Urinary bladder (tissue), 4 donors: ENCODE measurements around the gene LPP. TPM values are rescaled to one million over a fixed set of nuclear protein-coding genes. Genes with fewer than 3 reads are reported as not detected.

ENCODE experiments used
- DNase-seq: peaks from one replicate; pipeline ENCODE4 v3.0.0-alpha.2; 2015; ENCODE audit errors: extremely low spot score
- H3K27ac ChIP-seq: one replicate; pipeline ENCODE4 v1.5.1; 2013; ENCODE audit warnings: low read depth, mild to moderate bottlenecking, moderate library complexity
- H3K36me3 ChIP-seq: one replicate; pipeline ENCODE4 v1.6.1; 2013; ENCODE audit warnings: mild to moderate bottlenecking, moderate library complexity; ENCODE audit not compliant: insufficient read depth
- H3K4me1 ChIP-seq: one replicate; pipeline ENCODE4 v1.6.1; 2013; ENCODE audit warnings: mild to moderate bottlenecking, moderate library complexity; ENCODE audit not compliant: insufficient read depth
- H3K4me3 ChIP-seq: one replicate; pipeline ENCODE4 v1.5.1; 2013; ENCODE audit warnings: low read depth, low read length
- whole genome bisulfite sequencing: extraction: QIAGEN DNeasy Blood & Tissue Kit; methylation state at CpG from one replicate; pipeline ENCODE4 v1.1.7; 2013; 5-methylcytosine and 5-hydroxymethylcytosine counted together
- polyA plus RNA-seq: library from polyadenylated mRNA; stranded (reverse); fragments of 200-250 nt; gene quantifications from one replicate; pipeline ENCODE4 v1.2.3, GENCODE V29; 2013
- total RNA-seq: library from RNA; depleted of rRNA; stranded (reverse); fragments of >200 nt; gene quantifications from one replicate; pipeline ENCODE4 v1.2.3, GENCODE V29; 2014
- donor health status: healthy with polysubstance abuse.
- donor health status: healthy.

Gene LPP
- total and polyA plus RNA-seq, 2 donors = 133 to 705 TPM

GRCh38 chr3:188658606-188659005, 504.6 kb downstream of the LPP start:
- 40% methylated on average over 1 of the region's 1 CpG for WGBS
- Histone ChIP-seq H3K36me3 (no peaks in the 10 kb centered on the region), H3K4me3 (no peak overlapping the region), H3K27ac (no peak overlapping the region), H3K4me1 (no peaks in the 10 kb centered on the region)
- no peak for DNase-seq

GRCh38 chr3:188659449-188660090, 505.6 kb downstream of the LPP start:
- WGBS = 54% methylated on average over 5 of the region's 5 CpGs
- Histone ChIP-seq H3K36me3 (no peaks in the 10 kb centered on the region), H3K27ac (no peak overlapping the region), H3K4me1 (no peaks in the 10 kb centered on the region), H3K4me3 (no peak overlapping the region)
- no peak for DNase-seq

GRCh38 chr3:188660415-188660814, 506.5 kb downstream of the LPP start:
- no peak for DNase-seq
- Histone ChIP-seq H3K27ac (no peak overlapping the region), H3K4me3 (no peak overlapping the region), H3K4me1 (no peaks in the 10 kb centered on the region), H3K36me3 (no peaks in the 10 kb centered on the region)
- WGBS = 93% methylated on average over 1 of the region's 1 CpG

GRCh38 chr3:188661806-188662205, 507.8 kb downstream of the LPP start:
- no peak for DNase-seq
- no peaks in the 10 kb centered on the region for H3K4me1 ChIP-seq
- WGBS = 96% methylated on average over 2 of the region's 2 CpGs
- H3K36me3 ChIP-seq = no peaks in the 10 kb centered on the region
- no peak overlapping the region for H3K27ac ChIP-seq
- H3K4me3 ChIP-seq = no peak overlapping the region

GRCh38 chr3:188662214-188662613, 508.3 kb downstream of the LPP start:
- H3K27ac ChIP-seq = no peak overlapping the region
- WGBS = 43% methylated on average over 1 of the region's 1 CpG
- no peak for DNase-seq
- H3K36me3 ChIP-seq = no peaks in the 10 kb centered on the region
- H3K4me1 ChIP-seq = no peaks in the 10 kb centered on the region
- no peak overlapping the region for H3K4me3 ChIP-seq

GRCh38 chr3:188662795-188663194, 508.8 kb downstream of the LPP start:
- whole genome bisulfite sequencing = 65% methylated on average over 2 of the region's 2 CpGs
- no peak for DNase-seq
- no peak overlapping the region for H3K27ac ChIP-seq

GRCh38 chr3:188663839-188664238, 509.9 kb downstream of the LPP start:
- H3K4me3 ChIP-seq = no peak overlapping the region
- H3K36me3 ChIP-seq = no peaks in the 10 kb centered on the region
- WGBS = 96% methylated on average over 5 of the region's 5 CpGs
- no peaks in the 10 kb centered on the region for H3K4me1 ChIP-seq
- no peak overlapping the region for H3K27ac ChIP-seq
- no peak for DNase-seq

More at GRCh38 chr3:188662795-188663194, 508.8 kb downstream of the LPP start:
- H3K4me3 ChIP-seq = no peak overlapping the region
- no peaks in the 10 kb centered on the region for H3K36me3 ChIP-seq
- H3K4me1 ChIP-seq = no peaks in the 10 kb centered on the region

GRCh38 chr3:188664795-188665194, 510.8 kb downstream of the LPP start:
- 88% methylated on average over 3 of the region's 3 CpGs for WGBS
- no peak overlapping the region for H3K4me3 ChIP-seq
- no peak overlapping the region for H3K27ac ChIP-seq

GRCh38 chr3:188667926-188668325, 514.0 kb downstream of the LPP start:
- Histone ChIP-seq H3K36me3 (no peaks in the 10 kb centered on the region), H3K4me1 (no peaks in the 10 kb centered on the region), H3K4me3 (no peak overlapping the region), H3K27ac (no peak overlapping the region)
- DNase-seq = no peak
- WGBS = 88% methylated on average over 2 of the region's 2 CpGs

More at GRCh38 chr3:188664795-188665194, 510.8 kb downstream of the LPP start:
- Histone ChIP-seq H3K4me1 (no peaks in the 10 kb centered on the region), H3K36me3 (no peaks in the 10 kb centered on the region)
- DNase-seq = no peak

- no peak for DNase-seq
- no peaks in the 10 kb centered on the region for H3K4me1 ChIP-seq
- H3K27ac ChIP-seq = no peak overlapping the region
- WGBS = 93% methylated on average over 5 of the region's 5 CpGs
- H3K4me3 ChIP-seq = no peak overlapping the region
- H3K36me3 ChIP-seq = no peaks in the 10 kb centered on the region
These were observed 516.5 kb downstream of the LPP start for GRCh38 chr3:188670446-188670845.

GRCh38 chr3:188671971-188672370, 518.0 kb downstream of the LPP start:
- Histone ChIP-seq H3K4me3 (no peak overlapping the region), H3K36me3 (no peaks in the 10 kb centered on the region), H3K4me1 (no peaks in the 10 kb centered on the region), H3K27ac (no peak overlapping the region)
- DNase-seq = no peak
- WGBS = 55% methylated on average over 4 of the region's 4 CpGs

GRCh38 chr3:188672840-188673239, 518.9 kb downstream of the LPP start:
- Histone ChIP-seq H3K4me1 (no peaks in the 10 kb centered on the region), H3K36me3 (no peaks in the 10 kb centered on the region), H3K4me3 (no peak overlapping the region), H3K27ac (no peak overlapping the region)
- WGBS = 54% methylated on average over 4 of the region's 4 CpGs
- DNase-seq = no peak

- Histone ChIP-seq H3K36me3 (no peaks in the 10 kb centered on the region), H3K27ac (no peak overlapping the region), H3K4me3 (no peak overlapping the region), H3K4me1 (no peaks in the 10 kb centered on the region)
- DNase-seq = no peak
- 96% methylated on average over 1 of the region's 1 CpG for WGBS
These were observed 519.8 kb downstream of the LPP start for GRCh38 chr3:188673646-188674186.

- no peak for DNase-seq
- no peak overlapping the region for H3K27ac ChIP-seq
- 51% methylated on average over 3 of the region's 3 CpGs for WGBS
- H3K36me3 ChIP-seq = no peaks in the 10 kb centered on the region
- H3K4me3 ChIP-seq = no peak overlapping the region
- no peaks in the 10 kb centered on the region for H3K4me1 ChIP-seq
These were observed 520.6 kb downstream of the LPP start for GRCh38 chr3:188674595-188674994.
